GM19099 (cell line): ENCODE results near the gene DNAJB12.

Experiments
- POLR2A ChIP-seq: IDR thresholded peaks from 3 replicates; pipeline ENCODE4 v1.6.1; 2011; ENCODE audit warnings: low read depth; ENCODE audit not compliant: insufficient read length; ENCODE audit errors: extremely low read depth

The DNAJB12 gene

GRCh38 chr10:72364239-72364777, 9.6 kb upstream of the DNAJB12 start:
- peak; percentile 48 for TF ChIP-seq POLR2A

GRCh38 chr10:72356987-72357386, 2.3 kb upstream of the DNAJB12 start:
- no peak for TF ChIP-seq POLR2A

DNA sequence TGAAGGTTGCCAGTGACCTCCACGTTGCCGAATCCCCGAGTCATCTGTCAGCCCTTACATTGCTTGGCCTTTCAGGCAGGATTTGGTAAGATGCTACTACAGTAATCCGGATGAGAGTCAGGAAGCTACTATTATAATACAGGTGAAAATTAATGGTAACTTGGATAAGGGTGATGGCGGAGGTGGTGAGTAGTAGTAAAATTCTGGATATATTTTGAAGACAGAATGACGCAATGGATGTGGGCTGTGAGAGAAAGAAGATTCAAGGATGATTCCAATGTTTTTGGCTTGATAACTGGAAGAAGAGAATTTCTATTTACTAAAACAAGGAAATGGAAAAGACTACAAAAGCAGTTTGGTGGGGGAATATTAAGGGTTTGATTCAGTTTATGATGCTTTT, 1.4 kb upstream of the DNAJB12 start:
- TF ChIP-seq POLR2A: no peak

DNA sequence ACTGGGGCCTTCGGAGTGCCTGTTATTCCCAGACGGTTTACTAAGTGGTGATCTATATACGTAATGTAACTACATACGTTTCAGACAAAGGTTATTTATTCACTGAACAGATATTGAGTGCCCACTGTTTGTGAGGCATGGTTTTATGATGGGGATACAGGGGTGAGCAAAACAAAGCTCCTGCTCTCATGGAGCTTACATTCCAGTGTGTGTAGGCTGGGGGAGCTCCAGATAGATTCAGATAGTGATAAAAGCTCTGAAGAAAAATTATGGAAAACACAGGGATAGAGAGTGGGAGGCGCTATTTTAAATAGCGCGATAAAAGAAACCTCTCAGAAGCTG, 466 bp upstream of the DNAJB12 start:
- no peak for TF ChIP-seq POLR2A

DNA sequence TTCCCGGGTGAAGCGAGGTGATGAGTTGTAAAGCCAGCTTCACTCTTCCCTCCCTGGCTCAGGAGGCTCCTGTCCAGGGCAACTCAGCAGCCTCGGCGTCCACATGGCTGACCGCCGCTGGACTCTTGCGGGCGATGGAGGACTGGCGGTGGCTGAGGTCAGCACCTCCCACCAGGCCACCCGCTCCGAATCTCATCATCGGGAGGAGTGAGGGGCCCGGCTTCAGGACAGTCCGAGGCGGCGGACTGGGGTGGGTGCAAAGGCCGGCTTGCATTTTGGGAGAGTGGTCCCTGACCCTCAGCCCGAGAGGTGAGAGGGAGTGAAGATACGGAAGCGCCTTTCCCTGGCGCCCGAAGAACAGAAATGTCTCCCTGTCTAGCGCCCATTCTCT, 759 bp downstream of the DNAJB12 start:
- TF ChIP-seq POLR2A: no peak

DNA sequence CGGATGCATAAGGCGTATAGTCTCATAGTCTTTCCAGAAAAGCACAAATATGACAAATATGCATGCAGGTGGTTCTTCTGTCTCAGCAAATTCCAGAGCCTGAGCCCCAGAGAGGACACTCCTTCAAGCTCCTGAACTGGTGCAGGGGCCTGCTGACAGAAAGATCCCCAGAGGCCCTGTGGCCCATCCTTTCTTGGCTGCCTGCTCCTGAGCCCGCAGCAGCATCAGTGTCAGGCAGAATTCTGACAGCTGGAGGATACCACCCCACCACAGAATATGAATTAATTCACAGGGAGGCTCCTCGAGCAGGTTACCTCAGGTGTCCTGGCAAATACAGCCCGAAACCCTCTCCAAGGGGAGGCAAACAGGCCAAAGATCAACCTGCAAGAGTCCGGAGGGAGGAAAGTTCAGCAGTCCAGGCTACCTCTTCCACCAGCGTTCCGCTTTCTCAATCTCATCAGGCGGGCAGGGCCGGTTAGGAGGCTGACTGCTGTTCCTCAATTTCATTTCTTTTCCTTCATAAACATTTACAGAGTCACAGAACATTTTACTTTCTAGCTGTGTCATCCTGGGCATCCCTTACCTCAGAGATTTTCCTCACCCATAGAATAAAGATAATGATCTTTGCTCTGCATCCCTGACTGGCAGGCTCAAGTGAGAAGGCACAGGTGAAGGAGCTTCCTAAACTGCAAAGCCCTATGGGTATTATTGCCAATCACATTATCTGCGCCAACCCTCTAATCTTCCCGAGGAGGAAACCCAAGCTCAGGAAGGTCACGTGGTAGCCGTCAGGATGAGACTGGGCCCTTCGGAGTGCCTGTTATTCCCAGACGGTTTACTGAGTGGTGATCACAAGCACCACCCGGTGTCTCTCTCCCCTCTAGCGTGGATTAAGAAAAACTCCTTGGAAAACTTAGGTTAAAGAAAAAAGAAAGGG, 1.4 kb downstream of the DNAJB12 start:
- TF ChIP-seq POLR2A: no peak

GRCh38 chr10:72351479-72351878, 3.2 kb downstream of the DNAJB12 start:
- no peak for TF ChIP-seq POLR2A

DNA sequence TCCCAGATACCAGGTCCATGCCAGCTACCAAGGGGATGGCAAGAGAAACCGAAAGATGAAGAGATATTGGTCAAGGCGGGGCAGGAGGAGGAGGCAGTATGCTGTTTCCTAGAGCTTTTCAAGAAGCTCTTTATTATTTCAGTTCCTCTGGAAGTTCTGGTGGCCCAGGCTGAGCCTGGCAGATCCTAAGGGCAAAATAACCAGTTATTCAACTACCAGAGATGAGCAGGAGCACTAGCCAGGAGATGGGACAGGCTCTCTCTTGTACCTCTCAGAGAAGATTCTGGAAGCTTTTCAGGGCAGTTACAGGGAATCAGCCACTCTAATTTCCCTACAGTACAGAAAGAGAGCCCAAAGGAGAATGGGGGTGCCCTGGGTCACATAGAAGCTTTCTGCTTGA, 5.3 kb downstream of the DNAJB12 start:
- no peak for TF ChIP-seq POLR2A

DNA sequence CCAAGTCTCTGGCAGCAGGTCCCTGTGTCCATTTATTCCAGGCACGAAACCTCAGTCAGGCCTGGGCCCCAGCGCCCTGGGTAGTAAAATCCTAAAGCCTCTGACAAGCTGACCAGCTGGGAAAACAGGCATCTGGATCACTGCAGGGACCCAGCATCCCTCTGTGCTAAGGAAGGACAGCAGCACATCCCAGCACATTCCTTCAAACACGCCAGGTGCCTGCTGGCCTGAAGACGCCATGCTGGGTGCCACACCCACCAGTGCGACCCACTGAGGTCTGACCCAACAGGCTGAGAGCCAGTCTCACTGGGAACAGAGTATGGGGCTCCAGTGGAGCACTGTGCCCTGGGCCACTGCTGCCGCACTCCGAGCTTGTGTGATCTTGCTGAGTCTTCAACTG, 6.4 kb downstream of the DNAJB12 start:
- no peak for TF ChIP-seq POLR2A

DNA sequence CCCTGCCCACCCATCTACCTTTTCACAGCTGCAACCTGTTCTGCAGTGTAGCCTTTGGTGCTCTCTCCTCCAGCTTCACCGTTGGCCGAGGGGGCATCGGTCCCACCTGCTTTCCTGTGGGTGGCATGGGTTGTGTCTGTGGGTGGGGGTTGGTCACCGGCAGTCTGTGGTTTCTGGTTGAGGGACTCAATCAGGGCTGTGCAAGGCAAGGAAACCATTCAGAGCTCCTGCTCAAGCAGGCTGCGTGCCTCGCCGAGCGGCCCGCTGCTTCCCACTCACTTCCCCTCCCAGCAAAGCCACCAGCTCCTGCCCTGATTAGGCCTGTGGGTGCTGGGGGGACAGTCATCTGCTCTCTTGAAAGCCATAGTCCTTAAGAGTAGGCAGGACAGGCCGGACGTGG, 9.8 kb downstream of the DNAJB12 start:
- no peak for TF ChIP-seq POLR2A

DNA sequence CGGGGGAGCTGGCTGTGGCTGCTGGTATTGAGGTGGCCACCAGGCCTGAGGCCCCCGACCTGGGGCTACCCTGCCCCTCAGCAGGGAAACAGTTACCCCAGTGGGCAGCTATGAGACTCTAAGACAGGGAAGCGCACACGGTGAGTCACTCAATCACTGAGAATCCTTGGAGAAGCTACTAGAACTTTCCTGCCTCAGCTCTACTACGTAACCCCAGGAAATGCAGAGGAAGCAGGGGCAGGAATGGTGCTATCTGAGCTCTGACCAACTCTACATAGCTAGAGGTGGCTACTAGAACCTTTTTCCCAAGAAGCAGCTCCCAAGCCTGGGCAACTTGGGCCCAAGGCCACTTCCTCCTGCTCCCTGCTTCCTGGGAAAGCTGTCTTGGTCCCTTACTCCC, 11.8 kb downstream of the DNAJB12 start:
- no peak for TF ChIP-seq POLR2A

DNA sequence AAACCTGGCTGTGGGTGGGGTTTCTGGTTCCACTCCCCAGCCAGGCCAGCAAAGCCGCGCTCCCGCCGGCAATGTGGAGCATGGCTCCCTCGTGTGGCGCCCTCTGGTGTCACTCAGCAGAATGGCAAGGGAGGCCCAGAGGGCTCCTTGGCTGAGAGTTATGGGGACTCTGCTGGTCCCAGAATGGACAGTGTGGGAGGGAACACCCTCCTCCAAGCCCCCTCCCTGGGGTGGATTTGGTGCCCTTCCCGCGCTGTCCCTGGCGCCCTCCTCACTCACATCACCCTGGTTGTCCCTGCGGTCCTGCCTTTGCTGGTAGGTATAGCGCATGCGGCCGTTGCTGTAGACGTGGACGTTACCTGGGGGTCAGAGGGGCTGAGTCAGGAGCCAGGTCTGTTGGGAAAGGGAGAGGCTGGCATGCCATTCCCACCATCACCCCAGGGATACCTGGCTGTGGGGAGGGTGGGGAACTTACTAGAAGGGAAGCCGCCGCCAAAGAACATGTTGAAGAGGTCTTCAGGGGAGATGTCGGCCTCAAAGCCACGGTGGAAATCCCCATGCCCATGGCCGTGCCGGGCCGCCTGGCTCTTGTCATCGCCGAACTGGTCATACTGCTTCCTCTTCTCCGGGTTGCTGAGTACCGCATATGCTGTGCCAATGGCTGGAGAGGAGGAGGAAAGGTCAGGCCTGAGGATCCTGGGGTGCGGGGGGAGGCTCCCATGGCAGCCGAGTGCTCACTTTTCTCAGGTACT, 14.0 kb downstream of the DNAJB12 start:
- TF ChIP-seq POLR2A: no peak

DNA sequence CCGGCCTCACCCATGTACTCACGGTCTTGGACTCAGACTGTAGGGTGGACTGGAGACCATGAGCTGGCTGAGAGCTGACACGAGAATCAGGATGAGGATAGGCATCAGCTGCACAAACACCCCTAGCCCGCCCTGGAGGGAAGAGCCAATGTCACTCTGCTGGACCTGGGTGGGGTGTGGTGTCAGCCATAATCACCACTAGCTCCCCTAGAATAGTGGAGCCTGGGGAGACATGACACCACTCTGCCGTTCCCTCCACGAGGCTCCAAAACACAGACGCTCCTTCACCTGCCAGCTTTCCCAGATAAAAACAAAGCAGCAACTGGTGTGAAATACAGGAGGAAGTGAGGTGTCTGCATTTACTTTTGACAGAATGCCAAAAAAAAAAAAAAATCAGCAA, 16.5 kb downstream of the DNAJB12 start:
- TF ChIP-seq POLR2A: no peak

DNA sequence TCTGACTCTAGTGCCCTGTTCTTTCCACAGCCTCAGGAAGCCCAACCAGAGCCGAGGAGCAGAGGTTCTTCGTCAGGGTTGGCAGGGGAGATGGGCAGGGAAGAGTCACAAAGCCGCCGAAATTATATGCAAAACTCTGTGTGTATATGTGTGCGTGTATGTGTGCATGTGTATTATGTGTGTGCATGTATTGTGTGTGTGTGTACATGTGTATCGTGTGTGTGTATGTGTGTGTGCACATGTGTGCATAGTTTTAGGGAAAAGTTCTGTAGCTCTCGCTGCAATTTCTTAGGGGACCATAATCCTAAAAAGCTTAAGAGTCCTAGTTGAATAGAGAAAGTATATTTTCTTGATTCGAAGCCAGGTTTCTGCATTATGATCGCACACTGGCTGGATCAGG, 17.0 kb downstream of the DNAJB12 start:
- TF ChIP-seq POLR2A: no peak

DNA sequence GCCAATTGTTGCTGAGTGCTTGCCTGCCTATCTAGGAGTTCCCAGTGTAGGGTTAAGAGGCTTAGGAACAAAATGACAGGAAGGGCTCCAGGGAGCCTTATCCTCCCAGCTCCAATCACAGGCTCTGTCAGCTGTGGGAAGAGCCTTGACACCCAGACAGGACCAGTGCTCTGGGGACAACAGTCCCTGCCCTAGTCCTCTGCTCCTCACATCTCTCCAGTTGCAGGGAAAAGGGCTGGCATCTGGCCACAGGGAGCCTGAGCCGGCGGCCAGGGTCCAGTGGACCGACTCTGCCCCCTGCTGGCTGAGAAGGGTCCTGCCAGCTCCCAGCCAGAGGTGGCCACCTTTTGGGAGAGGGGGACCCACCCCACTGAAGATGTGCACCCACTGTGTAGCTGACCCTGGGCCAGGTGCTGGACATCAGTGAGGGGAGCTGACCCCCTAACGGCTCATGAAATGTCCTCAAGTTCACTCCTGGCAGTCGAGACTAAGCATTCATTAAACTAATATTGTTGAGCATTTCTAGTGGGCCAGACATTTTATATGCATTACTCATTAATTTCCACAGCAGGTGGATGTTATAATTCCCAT, 17.6 kb downstream of the DNAJB12 start:
- no peak for TF ChIP-seq POLR2A
